NCI-H2029 treated with DMSO at 0.1 percent for 48 hours (cell line): ENCODE data around the gene STPG2.

Experiments used
- DNase-seq: peaks from one replicate; lab custom pipeline; 2025; lab: John Stamatoyannopoulos, UW

The STPG2 gene

GRCh38 chr4:97812768-97813167, 330.5 kb downstream of the STPG2 start:
- no peak for DNase-seq

GRCh38 chr4:97786306-97786920, 356.9 kb downstream of the STPG2 start:
- no peak for DNase-seq

- DNase-seq, result no peak
Measured at GRCh38 chr4:97778174-97778573, 365.1 kb downstream of the STPG2 start.

- DNase-seq, result no peak
Measured at GRCh38 chr4:97774347-97774989, 368.8 kb downstream of the STPG2 start.

- DNase-seq, result no peak
Measured at GRCh38 chr4:97770222-97770621, 373.1 kb downstream of the STPG2 start.

- no peak for DNase-seq
Measured at GRCh38 chr4:97762115-97762512, 381.2 kb downstream of the STPG2 start.

GRCh38 chr4:97761445-97762114, 381.7 kb downstream of the STPG2 start:
- no peak for DNase-seq

- DNase-seq, result no peak
Measured at GRCh38 chr4:97759785-97760184, 383.5 kb downstream of the STPG2 start.

- DNase-seq, result no peak
Measured at GRCh38 chr4:97752599-97752998, 390.7 kb downstream of the STPG2 start.

GRCh38 chr4:97747945-97748344, 395.3 kb downstream of the STPG2 start:
- DNase-seq, result no peak

GRCh38 chr4:97720869-97721432, 422.3 kb downstream of the STPG2 start:
- peak; percentile 43 for DNase-seq

- DNase-seq, result no peak
Measured at GRCh38 chr4:97691111-97691605, 452.1 kb downstream of the STPG2 start.

- no peak for DNase-seq
Measured at GRCh38 chr4:97670703-97671269, 472.5 kb downstream of the STPG2 start.

GRCh38 chr4:97665553-97665952, 477.7 kb downstream of the STPG2 start:
- no peak for DNase-seq

- no peak for DNase-seq
Measured at GRCh38 chr4:97664741-97665140, 478.5 kb downstream of the STPG2 start.

GRCh38 chr4:97662133-97662532, 481.1 kb downstream of the STPG2 start:
- DNase-seq, result no peak

- no peak for DNase-seq
Measured at GRCh38 chr4:97656044-97656720, 487.1 kb downstream of the STPG2 start.

- no peak for DNase-seq
Measured at GRCh38 chr4:97653701-97654100, 489.6 kb downstream of the STPG2 start.

- DNase-seq, result no peak
Measured at GRCh38 chr4:97646997-97647396, 496.3 kb downstream of the STPG2 start.

GRCh38 chr4:97645071-97645821, 498.0 kb downstream of the STPG2 start:
- no peak for DNase-seq

- no peak for DNase-seq
Measured at GRCh38 chr4:97643179-97643578, 500.1 kb downstream of the STPG2 start.
